Natural killer cell (primary cell): ENCODE results near the gene ADPRS. TPM values are rescaled to one million over a fixed set of nuclear protein-coding genes. Genes with fewer than 3 reads are reported as not detected.

Experiments
- ATAC-seq, 3 donors: fragments of 150-1000 bp in 2 of 3; fragments of 200-7000 bp in 1 of 3; cut with Tn5 transposase; 1 replicate in 1 of 3; 2 replicates in 2 of 3; pipeline ENCODE4 v1.10.0; 2021; ENCODE audit warnings: mild to moderate bottlenecking in 2 of 3, moderate library complexity in 2 of 3
- DNase-seq, 2 donors: peaks; one replicate each; pipeline versions ENCODE4 v3.0.0 to v3.0.0-alpha.2; 2013 to 2021; ENCODE audit warnings: mixed read lengths in 1 of 2
- H3K27ac ChIP-seq: one replicate; pipeline ENCODE4 v1.5.1; 2013; ENCODE audit warnings: mild to moderate bottlenecking, low read length
- H3K27me3 ChIP-seq: one replicate; pipeline ENCODE4 v1.6.1; 2013; ENCODE audit warnings: low read length; ENCODE audit not compliant: control insufficient read depth, insufficient read depth
- H3K36me3 ChIP-seq: one replicate; pipeline ENCODE4 v1.6.1; 2013; ENCODE audit warnings: low read length; ENCODE audit not compliant: control insufficient read depth, insufficient read depth
- H3K4me1 ChIP-seq: one replicate; pipeline ENCODE4 v1.6.1; 2013; ENCODE audit warnings: low read length; ENCODE audit not compliant: control insufficient read depth, insufficient read depth
- H3K4me3 ChIP-seq: one replicate; pipeline ENCODE4 v1.5.1; 2013; ENCODE audit warnings: low read length
- H3K9me3 ChIP-seq: one replicate; pipeline ENCODE4 v1.6.1; 2013; ENCODE audit warnings: low read length; ENCODE audit not compliant: control insufficient read depth, insufficient read depth
- H3K27ac Mint-ChIP-seq, 2 donors: one replicate each; pipeline ENCODE4 v1.8.0; 2022; ENCODE audit warnings: mild to moderate bottlenecking in 2 of 2, mixed read lengths in 2 of 2, moderate library complexity in 1 of 2
- H3K27me3 Mint-ChIP-seq, 2 donors: one replicate each; pipeline ENCODE4 v1.8.0; 2022; ENCODE audit warnings: low read depth in 2 of 2, mixed read lengths in 2 of 2
- H3K36me3 Mint-ChIP-seq: one replicate; pipeline ENCODE4 v1.8.0; 2022; ENCODE audit warnings: mixed read lengths
- H3K4me1 Mint-ChIP-seq, 2 donors: one replicate each; pipeline ENCODE4 v1.8.0; 2022; ENCODE audit warnings: mixed read lengths in 2 of 2
- H3K4me3 Mint-ChIP-seq: one replicate; pipeline ENCODE4 v1.8.0; 2022; ENCODE audit warnings: mild to moderate bottlenecking, moderate library complexity, mixed read lengths
- H3K9me3 Mint-ChIP-seq, 2 donors: one replicate each; pipeline ENCODE4 v1.8.0; 2022; ENCODE audit warnings: mixed read lengths in 2 of 2
- WGBS: methylation state at CpG from one replicate; pipeline ENCODE4 v1.1.7; 2013; ENCODE audit warnings: missing lambda C conversion rate; ENCODE audit not compliant: insufficient coverage; 5-methylcytosine and 5-hydroxymethylcytosine counted together
- intact Hi-C: fragments of 100-400 bp; cut with micrococcal nuclease; formaldehyde crosslinking; loops from one replicate; pipeline ENCODE4 v1.14.2; 2022
- total RNA-seq, 4 donors: library from RNA; stranded (reverse); fragments of 120-200 nt in 1 of 4; gene quantifications; one replicate each; pipeline versions ENCODE4 v1.2.3 to v1.2.4, GENCODE V29; 2013 to 2022
- TF ChIP-seq, protein P1 (sequence below): fragments of 200-600 bp; IDR thresholded peaks from one replicate; pipeline ENCODE4 v1.8.0; 2022; ENCODE audit warnings: antibody characterized with exemption

Gene ADPRS
- total RNA-seq, 3 donors from 2014 or later (not counting 1 experiment from before 2014, with no cell fraction given): 9.6 to 15.9 (median 12.4) TPM

- Mint-ChIP-seq H3K4me1 (no peaks in the 10 kb centered on the region), H3K9me3 (no peaks in the 10 kb centered on the region), H3K36me3 (no peaks in the 10 kb centered on the region), H3K27me3 (no peaks in the 10 kb centered on the region), H3K27ac (no peak overlapping the region), H3K4me3 (no peak overlapping the region)
- 85% methylated on average over 5 of the region's 5 CpGs for WGBS
- peak in 1 of 3 donors; percentile 24 for ATAC-seq
- Histone ChIP-seq H3K4me3 (no peak overlapping the region), H3K27me3 (no peaks in the 10 kb centered on the region), H3K36me3 (no peaks in the 10 kb centered on the region), H3K27ac (no peak overlapping the region), H3K9me3 (no peaks in the 10 kb centered on the region), H3K4me1 (peaks cover 15% of the 10 kb centered on the region)
- TF ChIP-seq, protein P1, sequence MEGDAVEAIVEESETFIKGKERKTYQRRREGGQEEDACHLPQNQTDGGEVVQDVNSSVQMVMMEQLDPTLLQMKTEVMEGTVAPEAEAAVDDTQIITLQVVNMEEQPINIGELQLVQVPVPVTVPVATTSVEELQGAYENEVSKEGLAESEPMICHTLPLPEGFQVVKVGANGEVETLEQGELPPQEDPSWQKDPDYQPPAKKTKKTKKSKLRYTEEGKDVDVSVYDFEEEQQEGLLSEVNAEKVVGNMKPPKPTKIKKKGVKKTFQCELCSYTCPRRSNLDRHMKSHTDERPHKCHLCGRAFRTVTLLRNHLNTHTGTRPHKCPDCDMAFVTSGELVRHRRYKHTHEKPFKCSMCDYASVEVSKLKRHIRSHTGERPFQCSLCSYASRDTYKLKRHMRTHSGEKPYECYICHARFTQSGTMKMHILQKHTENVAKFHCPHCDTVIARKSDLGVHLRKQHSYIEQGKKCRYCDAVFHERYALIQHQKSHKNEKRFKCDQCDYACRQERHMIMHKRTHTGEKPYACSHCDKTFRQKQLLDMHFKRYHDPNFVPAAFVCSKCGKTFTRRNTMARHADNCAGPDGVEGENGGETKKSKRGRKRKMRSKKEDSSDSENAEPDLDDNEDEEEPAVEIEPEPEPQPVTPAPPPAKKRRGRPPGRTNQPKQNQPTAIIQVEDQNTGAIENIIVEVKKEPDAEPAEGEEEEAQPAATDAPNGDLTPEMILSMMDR: no peak
- intact Hi-C loops: no loop called here
- no peak for DNase-seq
These were observed 27.2 kb downstream of the ADPRS start for GRCh38 chr1:36115931-36116330.

GRCh38 chr1:36116901-36117300 lies 28.2 kb downstream of the ADPRS start:
- TF ChIP-seq, protein P1: no peak
- Histone ChIP-seq H3K27me3 (no peaks in the 10 kb centered on the region), H3K4me1 (peaks cover 15% of the 10 kb centered on the region), H3K36me3 (no peaks in the 10 kb centered on the region), H3K9me3 (no peaks in the 10 kb centered on the region), H3K4me3 (no peak overlapping the region), H3K27ac (no peak overlapping the region)
- H3K9me3 Mint-ChIP-seq: no peaks in the 10 kb centered on the region
- intact Hi-C loops: no loop called here
- no peaks in the 10 kb centered on the region for H3K4me1 Mint-ChIP-seq
- H3K27me3 Mint-ChIP-seq: peaks cover 2 to 3% of the 10 kb centered on the region in 2 donors
- no peak for DNase-seq
- ATAC-seq: no peak
- H3K36me3 Mint-ChIP-seq: no peaks in the 10 kb centered on the region
- 94% methylated on average over 5 of the region's 5 CpGs for WGBS
- H3K4me3 Mint-ChIP-seq: no peak overlapping the region
- H3K27ac Mint-ChIP-seq: no peak overlapping the region

DNA sequence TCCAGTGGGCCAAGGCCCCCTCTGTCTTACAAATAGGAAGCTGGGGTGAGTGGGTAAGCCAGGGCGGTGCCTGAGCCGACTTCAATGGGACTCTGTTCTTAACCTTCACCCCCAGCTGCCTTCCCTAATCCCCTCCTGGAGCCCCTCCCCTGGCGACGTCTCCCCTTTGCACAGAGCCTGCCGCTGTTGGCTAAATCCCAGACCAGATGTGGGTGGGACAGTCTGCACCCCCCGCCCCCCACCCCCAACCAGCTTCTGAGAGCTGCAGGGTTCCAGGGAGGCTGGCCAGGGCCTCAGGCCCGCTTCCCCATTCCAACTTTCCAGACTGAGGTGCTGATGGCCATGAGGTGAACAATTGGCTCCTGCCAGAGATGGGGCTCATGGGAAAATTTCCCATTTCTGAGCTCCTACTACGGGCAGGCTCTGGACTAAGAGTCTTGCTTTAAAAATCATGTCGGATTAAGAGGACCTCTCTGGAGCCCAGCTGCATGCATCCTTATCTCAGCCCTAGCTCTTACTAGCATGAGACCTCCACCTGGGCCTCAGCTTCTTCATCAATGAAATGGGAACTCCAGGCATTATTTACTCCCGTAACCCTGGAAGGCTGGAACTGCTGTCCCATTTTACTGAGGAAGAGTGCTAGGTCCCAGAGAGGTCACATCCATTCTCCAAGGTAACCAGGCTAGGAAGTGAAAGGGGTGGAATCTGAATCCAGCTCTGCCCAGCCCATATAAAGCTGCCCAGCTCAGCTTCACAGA lies 29.9 kb downstream of the ADPRS start:
- no peak for ATAC-seq
- intact Hi-C loops: no loop called here
- Histone ChIP-seq H3K4me3 (no peak overlapping the region), H3K27ac (no peak overlapping the region), H3K27me3 (no peaks in the 10 kb centered on the region), H3K4me1 (peaks cover 17% of the 10 kb centered on the region), H3K9me3 (no peaks in the 10 kb centered on the region), H3K36me3 (no peaks in the 10 kb centered on the region)
- H3K4me1 Mint-ChIP-seq: peaks cover 5 to 9% of the 10 kb centered on the region in 2 donors
- no peaks in the 10 kb centered on the region for H3K36me3 Mint-ChIP-seq
- WGBS: 85% methylated on average over 9 of the region's 10 CpGs
- DNase-seq: no peak
- H3K9me3 Mint-ChIP-seq: no peaks in the 10 kb centered on the region
- no peak overlapping the region for H3K4me3 Mint-ChIP-seq
- H3K27me3 Mint-ChIP-seq: peaks cover 19% of the 10 kb centered on the region in 2 donors
- H3K27ac Mint-ChIP-seq: no peak overlapping the region
- TF ChIP-seq, protein P1: no peak

DNA sequence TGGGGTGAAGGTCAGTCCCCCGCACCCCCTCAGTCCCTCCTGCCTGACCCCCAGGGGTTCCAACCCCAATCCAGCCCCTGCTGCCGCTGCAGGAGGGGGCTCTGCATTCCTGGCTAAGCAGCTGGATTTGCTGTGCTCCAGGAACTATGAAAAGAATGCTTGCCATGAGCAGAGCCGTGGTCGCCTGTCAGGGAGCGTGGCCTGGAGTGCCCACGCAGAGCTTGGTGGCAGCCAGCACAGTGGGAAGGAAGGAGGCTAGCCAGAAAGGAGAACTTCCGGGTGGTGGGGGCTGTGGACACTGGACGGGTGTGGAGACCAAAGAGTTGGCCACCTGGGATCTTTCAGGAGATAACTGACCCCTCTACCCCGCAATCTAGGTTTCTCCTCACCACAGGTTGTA lies 30.8 kb downstream of the ADPRS start:
- WGBS: 77% methylated on average over 9 of the region's 9 CpGs
- H3K27me3 Mint-ChIP-seq: peaks cover 21 to 23% of the 10 kb centered on the region in 2 donors

More for the DNA sequence above, 30.8 kb downstream of the ADPRS start:
- DNase-seq (no peak), ATAC-seq (no peak)
- H3K27me3 ChIP-seq: peaks cover 4% of the 10 kb centered on the region
- no peak overlapping the region for H3K27ac Mint-ChIP-seq
- no peaks in the 10 kb centered on the region for H3K9me3 Mint-ChIP-seq
- H3K36me3 ChIP-seq: no peaks in the 10 kb centered on the region
- intact Hi-C loops: no loop called here
- TF ChIP-seq, protein P1: no peak
- no peak overlapping the region for H3K4me3 ChIP-seq
- no peak overlapping the region for H3K4me3 Mint-ChIP-seq
- peaks cover 6 to 15% of the 10 kb centered on the region in 2 donors for H3K4me1 Mint-ChIP-seq
- H3K36me3 Mint-ChIP-seq: no peaks in the 10 kb centered on the region
- H3K27ac ChIP-seq: no peak overlapping the region
- peaks cover 26% of the 10 kb centered on the region for H3K4me1 ChIP-seq
- H3K9me3 ChIP-seq: no peaks in the 10 kb centered on the region
